Epidermal melanocyte (primary cell): Measurements from ENCODE around the gene DSCAM.
"Not testable (repeated sequence)": the region's sequence is repeated elsewhere in the genome, so short reads cannot be mapped to it uniquely, and the experiment has no call there.

ENCODE experiments used
- DNase-seq: peaks from one replicate; pipeline ENCODE4 v3.0.0; 2011; ENCODE audit warnings: low spot score; ENCODE audit not compliant: insufficient read length

DSCAM gene

DNA sequence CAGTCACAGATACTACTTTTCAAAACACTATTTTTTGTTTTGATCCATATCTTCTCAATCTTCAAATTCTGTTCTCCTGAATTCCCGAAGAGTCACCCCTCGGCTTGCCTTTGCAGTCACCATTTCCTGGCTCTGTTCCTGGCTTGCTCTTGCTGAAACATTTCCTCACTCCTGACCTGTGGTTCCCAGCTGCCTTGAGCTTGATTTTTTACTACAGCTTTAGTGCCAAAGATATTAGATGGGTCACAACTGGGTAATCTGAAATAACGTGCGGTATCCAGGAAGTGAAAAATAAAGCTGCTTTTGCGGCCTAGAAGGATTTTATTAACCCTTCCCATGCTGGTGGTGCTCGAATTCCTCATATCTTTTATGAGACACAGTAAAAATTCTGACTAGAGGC, 660.9 kb downstream of the DSCAM start:
- no peak for DNase-seq

DNA sequence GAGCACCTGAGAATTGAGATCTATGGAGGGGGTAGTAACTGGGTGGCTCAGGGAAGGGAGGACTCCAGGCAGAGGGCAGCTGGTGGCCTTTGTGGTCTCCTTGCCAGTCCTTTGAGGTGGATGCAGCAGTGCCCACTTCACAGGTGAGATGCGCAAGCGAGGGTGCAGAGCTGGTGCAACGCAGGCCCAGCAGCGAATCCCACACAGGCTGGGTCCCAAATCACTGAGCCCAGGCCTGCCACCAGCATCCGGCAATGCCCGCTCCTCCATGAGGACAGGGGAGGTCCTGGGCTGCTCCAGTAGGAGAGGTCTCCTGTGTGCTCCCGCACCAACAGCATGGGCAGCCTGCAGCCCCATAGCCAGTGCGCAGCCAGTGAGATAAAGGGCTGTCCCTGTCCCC, 661.8 kb downstream of the DSCAM start:
- DNase-seq = no peak

DNA sequence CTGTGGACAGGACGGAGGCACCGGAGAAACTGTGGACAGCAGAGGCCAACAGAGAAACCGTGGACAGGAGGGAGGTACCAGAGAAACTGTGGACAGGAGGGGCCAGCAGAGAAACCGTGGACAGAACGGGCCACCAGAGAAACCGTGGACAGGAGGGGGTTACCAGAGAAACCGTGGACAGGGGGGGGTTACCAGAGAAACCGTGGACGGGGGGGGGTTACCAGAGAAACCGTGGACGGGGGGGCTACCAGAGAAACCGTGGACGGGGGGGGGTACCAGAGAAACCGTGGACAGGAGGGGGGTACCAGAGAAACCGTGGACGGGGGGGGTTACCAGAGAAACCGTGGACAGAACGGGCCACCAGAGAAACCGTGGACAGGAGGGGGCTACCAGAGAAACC, 664.5 kb downstream of the DSCAM start:
- DNase-seq = not testable (repeated sequence)

DNA sequence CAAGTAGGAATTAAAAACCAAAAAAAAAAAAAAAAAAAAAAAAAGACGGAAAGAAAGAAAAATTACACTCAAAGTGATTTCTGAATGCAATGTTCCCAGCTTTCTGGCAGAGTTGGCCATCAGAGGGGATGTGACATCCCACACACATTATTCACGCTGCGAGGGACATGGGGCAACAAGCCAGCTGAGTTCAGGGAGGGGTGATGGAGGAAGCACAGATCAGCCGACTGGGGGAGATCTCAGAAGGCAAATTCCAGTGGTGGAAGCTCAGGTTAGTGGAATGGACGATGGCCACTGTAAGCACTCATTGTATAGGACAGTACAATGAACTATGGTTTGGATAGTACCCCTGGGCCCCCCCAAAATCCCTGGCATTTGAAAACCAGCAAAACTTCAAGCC, 667.8 kb downstream of the DSCAM start:
- no peak for DNase-seq

DNA sequence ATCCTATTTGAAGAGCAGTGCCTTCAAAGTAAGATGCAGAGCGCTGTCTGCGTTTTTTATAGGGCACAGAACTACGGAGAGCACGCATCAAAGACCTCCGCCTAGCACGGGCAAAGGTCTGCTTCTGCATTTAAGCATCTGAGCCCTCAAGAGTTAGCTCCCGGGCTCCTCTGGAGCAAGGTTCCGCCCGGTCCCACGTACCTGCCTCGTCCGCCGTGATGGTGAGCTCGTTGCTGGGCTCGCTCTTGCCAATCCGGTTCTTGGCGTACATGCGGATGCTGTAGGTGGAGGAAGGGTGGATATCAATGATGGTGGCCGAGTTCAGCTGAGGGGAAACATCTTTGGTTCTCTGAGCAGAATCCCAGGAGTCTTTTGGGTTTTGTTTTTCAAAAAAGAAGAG, 668.2 kb downstream of the DSCAM start:
- no peak for DNase-seq

DNA sequence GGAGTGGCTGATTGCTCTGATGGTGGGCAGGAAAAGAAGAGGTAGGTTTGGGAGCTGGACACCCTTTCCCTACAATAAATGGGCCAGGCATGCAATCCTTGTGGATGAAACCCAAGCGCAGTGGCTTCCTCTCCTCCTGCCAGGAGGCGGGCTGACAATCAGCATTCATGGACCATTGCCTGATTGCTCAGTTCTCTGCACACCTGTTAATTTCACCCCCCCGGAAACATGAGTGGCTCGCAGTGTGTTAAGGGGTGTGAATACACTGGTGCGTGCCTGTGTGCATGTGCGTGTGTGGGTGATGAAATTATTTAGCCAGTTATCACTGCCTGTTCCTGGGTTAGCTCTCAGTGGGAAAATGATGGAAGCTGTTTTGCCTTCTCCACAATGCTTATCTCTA, 669.0 kb downstream of the DSCAM start:
- no peak for DNase-seq

DNA sequence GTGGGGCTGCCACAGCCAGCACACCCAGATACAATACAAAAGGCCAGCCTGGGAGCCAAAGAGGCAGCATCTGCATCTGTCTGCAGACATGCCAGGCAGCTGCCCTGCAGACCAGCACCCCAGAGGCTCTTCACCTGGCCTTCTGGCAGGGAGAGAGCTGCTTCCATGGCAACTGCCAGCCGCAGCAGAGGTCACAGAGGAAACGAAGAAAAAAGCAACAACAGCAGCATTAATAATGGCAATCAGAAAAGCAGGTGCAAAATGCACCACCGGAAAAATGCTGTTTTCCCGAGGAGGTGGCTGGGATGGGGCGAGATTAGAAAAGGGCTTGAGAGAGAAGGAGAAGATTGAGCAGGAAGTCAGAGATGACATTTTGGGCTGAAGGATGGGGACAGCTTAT, 670.2 kb downstream of the DSCAM start:
- DNase-seq = no peak

DNA sequence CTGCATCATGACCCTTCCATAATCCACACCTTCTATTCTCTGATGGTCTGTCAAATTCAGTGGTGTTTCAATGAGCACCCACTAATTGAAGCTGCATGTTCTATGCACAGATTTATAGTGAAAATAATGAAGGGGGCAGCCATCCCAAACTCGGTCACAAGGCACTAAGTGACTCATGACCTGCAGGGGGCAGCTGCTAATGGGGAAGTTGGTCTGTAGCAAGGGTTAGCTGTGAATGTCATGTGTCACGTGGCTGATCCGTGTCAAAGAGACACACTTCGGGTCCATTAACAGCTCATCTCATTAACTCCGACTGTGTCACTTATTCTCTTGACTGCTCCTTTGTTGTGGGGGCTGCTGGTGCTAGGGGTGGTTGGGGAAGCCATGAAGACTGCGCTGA, 673.1 kb downstream of the DSCAM start:
- DNase-seq = no peak

DNA sequence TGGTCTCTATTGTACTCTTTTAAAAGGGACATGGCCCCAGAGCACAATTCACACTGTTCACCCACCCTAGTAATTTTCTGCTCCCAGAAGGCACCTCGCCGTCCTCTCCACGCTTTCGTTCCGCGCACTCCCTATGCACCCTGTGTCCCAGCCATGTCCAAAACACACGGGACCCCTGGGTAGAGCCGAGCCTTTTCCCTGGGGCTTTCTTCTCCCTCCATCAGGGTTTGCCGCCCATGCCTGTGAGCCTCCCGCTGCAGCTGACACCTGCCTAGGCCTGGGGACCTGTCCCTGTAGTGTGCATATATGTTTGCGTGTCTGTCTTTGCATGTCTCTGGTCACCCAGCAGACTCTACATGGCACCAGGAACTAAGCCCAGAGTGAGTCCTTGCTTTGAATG, 677.0 kb downstream of the DSCAM start:
- no peak for DNase-seq

DNA sequence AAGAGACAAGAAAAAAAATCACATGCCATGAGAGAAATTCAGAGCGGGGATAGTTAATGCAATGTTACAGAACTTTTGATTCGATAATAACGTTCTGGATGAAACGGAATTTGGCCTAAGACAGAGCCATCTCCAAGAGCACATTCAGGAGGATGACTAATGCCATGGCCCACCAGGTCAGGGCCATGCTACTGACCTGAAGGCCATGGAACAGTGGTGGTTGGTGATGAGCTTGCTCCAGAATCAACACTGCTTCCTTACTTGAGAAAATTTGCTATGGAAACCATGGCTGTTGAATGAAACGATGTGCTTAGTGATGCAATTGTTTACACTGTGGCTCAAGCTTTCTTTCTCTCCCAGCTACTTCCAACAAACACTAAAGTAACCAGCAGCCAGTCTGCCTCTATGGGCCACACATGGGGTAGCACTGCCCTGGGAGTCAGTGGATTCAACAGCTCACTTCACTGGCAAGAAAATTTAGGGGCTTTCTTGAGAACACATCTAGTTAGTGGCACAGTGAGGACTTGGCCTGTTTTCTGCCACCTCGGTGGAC, 680.6 kb downstream of the DSCAM start:
- DNase-seq = no peak

DNA sequence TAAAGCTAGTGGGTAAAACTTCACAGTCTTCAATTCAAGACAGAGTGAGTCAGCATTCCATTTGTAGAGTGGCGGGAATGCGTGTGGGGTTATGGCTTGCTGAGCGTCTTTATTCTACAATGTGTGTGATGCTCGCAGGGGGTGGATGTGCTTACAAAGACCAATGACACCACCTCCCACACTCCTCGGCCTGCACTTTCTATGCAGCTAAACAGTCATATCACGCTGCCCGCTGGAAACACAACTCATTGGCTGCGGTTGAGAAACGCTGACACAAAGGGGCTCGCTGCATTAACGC, 681.2 kb downstream of the DSCAM start:
- DNase-seq = no peak

DNA sequence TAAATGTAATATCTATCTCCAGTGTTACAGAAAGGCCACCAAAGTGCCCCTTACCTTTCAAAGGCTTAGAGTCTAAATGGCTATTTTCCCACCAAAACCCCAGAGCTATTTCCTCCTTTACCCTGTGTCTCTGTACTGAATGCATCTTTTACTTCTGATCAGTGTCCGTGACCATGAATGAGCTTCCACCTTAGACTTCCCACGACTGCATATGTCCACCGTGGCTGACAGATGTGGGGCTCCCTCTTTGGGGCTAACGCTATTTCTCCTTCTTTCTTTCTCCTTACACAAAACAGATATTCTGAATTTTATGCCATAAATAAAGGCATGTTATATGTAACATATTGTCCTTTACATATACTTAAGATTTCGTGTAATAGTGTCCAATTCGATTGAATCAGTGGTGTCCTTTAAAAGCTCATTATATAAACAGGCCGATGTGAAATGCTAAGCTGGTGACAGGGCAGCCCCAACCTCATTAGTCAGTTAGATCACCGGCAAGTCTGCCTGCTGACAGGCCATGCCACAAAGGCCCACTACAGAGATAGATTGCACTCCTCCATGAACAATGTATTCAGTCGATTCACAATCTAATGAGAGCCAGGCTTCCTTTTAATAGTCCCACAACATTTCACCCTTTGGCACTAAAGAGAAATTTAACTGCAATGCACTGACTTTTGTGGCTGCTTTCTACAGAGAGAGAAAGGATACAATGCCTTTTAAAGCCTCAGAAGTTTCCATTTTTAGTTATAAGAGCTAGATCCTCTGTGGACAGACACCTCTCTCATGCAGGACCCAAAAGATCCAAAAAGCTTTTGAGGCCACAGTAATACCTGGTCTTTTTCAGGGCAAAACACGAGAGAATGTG, 681.8 kb downstream of the DSCAM start:
- no peak for DNase-seq

DNA sequence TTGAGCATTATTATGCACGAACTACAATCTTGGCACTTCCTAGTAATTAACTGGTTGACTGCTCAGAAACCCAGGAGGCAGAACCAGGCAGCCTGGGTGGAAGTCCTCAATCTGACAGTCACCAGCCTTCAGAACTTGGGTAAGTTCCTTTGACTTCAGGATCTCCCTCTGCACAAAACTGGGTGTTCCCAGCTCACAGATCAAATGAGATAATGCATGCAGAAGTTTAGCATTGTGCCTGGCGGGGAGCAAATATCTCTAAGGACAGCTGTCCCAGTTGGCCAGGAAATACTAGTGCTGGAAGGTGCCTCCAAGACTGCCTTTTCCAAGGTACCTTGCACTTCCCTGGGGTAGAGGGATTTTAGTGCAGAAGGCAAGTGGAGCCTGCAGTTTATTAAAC, 684.9 kb downstream of the DSCAM start:
- DNase-seq = no peak

DNA sequence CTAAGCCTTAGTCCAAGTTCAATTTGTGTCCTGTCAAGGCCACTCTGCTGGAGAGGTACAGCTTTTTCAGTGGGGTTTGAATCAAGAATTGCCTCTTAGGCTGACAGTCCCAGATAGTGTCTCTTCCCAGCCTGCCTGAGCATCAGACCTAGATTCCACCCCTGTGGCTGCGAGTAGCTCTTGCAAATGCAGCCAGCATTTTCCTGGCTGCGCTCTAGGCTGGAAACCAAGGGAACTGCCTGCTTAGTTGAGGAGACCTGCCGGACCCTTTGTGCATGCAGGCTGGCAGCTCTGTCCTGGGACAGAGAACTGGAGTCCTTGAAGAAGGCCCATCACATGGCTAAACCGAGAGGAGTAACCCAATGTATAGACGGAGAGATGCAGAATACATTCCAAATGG, 686.0 kb downstream of the DSCAM start:
- no peak for DNase-seq

DNA sequence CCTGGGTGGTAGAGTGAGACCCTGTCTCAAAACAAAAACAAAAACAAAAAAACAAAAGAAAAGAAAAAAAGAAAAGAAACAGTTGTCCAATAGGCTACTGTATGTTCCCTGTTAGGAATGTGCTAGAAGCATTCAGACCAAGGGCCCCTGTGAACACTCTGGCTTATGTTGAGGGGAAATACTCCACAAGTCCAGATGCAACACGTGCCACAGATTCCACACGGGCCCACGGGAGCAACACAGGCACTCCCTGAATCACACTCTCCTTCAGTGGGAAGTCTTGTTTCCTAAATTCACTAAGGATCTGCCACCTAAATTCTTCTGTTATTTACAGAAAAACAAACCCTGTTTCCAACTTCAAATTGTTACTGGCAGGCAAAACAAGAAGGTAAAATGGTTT, 688.6 kb downstream of the DSCAM start:
- DNase-seq = no peak

DNA sequence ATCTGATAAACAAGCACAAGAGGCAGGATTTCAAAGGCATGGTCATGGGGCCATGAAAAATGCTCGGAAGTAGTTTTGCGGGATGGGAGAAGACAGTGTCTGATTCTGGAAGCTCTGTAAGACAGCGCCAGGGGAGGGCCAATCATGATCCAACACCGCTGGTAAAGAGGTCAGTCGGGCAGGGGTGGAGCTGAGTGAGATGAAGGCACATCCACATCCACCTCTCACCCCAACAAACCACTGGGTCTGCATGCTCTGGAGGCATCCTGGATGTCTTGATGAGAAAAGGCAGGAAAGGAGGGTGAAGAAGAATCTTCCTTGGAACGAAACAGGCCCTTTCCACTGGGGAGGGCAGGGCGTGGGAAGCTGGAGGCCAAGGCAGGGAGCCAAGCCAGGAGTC, 691.4 kb downstream of the DSCAM start:
- DNase-seq = no peak

DNA sequence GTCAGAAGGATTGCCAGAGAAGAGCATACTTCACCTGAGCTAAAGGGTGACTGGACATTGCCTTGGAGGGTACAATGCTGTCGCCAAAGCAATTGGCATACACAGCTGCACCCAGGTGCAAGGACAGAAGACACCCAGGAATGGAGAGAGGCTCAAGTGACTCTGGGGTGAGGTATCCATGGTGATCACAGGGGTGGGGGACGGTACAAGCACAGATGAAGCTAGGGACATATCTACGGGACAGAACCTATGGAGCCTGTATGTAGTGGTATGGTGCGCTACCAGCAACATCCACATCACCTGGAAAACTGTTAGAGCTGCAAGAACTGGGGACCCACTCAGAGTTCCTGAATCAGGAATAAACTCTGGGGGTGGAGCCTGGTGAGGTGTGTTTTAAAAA, 693.6 kb downstream of the DSCAM start:
- DNase-seq = no peak

DNA sequence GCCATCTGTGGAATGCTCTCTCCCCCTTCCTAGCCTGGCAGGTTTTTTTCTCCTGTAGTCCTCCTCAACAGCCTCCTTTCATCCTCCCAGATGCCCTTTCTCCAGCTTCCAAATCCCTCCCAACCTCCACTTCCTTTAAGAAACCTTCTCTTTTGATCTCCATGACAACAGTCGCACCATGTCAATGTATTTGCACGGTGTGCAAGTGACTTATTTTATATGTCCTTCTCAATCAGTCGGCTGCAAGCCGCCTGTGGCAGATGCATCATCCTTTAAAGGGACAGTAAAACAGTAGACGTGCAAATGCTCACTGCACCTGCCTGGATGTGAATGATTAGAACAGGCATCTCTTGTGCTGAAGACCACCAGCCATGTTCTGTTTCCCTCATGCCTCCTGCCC, 694.5 kb downstream of the DSCAM start:
- DNase-seq = no peak

DNA sequence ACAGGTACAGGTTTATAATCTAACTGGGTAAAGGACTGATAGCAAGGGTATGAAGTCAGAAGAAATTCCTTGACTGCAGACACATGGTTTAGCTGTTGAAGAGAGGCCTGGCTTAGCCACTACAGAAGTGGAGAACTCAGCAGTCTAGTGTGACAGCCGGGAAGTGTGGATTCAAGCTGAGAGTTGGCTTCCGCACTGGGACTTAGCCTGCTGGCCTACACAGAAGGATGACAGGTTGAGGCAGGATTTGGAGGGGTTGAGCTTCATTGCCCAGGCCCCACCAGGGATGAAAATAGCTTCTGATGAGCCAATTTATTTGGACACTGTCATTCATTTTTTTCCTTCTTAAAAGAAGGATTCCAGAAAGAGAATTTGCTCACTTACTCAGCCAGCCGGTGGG, 695.3 kb downstream of the DSCAM start:
- DNase-seq = no peak

DNA sequence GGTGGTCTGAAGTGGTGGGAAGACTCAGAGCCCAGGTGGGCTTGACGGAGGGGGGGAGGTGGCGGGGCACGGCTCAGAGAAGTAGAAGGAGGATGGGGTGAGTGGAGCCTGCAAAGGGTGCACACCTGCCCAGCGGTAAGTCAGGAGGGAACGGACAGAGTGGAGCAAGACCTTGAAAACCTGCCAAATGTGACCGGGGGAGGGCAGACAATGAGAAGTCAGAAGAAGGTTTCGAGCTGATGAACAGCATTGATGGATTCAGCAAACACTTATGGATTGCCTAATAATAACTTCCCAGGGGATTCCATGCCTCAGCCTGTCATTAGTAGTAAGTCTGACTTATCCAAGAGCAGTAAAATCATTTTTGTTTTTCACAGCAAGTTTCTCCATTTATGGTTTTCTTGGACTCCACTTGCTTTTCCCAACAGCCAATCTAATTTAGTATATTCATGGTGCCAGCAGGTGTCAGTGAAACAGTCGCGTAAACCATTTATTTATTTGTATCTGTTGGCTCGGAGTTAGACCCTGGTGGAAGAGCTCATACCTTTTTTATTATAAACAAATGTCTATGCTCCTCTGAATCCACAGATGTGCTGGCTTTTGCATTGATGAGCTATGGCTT, 700.6 kb downstream of the DSCAM start:
- no peak for DNase-seq

DNA sequence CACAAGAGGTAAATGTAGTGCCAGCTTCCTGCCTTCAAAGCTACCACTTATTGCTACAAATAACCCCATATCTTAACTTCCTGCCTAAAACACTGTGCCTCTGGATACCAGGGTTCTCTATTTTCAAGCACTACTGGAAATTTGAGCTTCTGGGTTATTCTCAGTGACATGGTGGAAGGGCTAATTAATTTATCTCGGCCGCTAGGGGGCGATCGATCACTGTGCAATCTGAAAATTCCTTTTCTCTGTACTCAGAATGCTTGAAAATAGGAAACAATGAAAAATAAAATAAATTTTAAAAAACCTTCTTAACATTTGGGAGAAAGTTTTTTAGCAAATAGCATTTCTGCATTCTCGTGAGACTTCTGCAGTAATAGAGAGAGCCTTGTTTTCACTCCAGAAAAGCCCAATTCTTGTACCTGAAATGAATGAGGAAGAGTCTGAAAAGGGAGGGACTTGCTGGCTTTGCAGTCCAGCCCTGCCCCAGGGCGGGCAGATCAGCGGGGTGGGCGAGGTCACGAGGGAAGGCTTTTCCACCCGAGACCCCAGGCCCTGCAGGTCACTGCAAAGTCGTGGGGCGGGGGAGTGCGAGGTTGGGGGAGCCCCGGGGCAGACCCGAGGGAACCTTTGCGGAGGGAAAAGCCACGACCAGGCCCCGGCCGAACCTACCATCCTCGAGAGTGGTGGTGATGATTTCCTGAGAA, 703.0 kb downstream of the DSCAM start:
- no peak for DNase-seq

DNA sequence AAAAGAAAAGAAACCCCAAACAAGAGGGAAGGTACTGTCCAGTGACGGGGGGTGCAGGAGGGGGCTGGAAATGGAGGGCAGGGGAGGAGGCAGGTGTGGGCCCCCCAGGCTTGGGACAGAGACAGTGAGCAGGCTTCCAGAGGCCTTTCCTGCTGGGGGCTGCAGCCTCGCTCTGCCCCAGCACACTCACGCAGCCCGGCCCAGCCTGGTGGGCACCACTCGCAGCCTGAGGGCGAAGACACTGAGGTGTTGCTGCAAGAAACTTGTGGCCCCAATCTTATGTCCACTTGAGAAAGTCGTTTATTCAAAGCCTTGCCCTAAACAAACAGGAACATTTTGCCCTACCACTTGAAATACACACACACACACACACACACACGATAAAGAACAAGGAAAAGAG, 705.3 kb downstream of the DSCAM start:
- DNase-seq = no peak

DNA sequence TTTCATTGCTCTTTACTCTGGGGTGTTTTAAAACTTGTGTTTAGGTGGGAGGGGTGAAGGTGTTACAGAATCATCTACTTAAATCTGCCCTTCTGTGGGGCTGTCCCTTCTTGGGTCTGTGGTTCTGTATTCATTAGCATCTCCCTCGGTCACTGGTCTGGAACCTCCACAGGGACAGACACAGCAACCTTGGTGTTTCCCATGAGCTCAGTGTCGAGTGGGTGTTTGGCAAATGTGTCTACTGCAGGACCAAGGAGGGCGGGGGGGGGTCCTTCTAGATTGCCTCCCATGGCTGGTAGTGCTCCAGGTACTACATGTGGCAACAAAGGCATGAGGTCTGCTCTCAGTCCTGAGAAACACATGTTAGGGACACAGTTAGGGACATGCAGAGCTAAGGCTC, 706.3 kb downstream of the DSCAM start:
- no peak for DNase-seq
